Suppressor macrophage treated with lipopolysaccharide for 4 hours (primary cell): ENCODE measurements around the gene CMIP.

Source experiments
- DNase-seq: peaks from one replicate; pipeline ENCODE4 v3.0.0-alpha.2; 2020

The CMIP gene

DNA sequence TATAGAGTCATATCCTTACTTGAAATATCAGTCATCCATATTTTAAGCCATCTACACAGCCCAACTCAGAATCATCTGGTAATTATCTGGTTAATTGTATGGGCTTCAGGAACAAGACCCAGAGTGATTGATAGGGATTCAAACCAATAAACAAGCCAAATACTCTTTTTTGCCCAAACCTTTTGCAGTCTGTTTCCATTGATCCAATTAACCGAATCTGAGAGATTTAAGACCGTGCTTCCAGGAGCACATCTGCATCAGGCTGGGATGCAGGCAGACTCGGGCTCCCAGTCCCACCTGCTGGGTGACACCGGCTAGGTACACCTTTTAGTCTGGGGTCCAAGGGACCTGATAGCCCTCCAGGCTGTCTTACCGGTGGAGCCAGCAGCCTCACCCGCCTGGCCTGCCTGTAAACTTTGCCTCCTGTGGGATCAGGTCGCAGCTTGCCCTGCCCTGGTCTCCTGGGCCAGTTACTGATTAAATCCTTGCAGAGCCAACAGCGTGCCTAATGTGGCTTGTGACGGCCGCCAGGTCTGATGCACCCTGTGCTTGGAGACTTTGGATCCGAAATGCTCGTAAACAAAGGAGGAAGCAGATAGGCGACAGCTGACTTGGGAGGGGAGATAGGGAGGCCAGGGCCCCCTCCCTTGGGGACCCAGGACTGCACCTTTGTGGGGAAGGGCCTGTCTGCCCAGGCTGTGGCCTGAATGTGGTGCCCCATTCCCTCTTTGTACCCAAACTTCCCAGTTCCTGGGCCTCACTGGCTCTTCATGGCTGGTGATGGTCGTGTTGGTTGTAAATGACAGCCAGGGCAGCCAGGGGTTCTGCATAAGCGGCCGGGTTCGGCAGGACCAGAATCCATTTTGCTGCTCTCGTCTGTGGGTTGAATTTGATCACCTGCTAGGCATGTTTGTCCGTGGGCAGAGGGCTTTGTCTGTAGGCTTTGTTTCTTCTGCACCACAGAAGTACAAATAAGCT, 3.8 kb downstream of the CMIP start:
- DNase-seq: no peak

GRCh38 chr16:81449241-81449640, 4.6 kb downstream of the CMIP start:
- no peak for DNase-seq

DNA sequence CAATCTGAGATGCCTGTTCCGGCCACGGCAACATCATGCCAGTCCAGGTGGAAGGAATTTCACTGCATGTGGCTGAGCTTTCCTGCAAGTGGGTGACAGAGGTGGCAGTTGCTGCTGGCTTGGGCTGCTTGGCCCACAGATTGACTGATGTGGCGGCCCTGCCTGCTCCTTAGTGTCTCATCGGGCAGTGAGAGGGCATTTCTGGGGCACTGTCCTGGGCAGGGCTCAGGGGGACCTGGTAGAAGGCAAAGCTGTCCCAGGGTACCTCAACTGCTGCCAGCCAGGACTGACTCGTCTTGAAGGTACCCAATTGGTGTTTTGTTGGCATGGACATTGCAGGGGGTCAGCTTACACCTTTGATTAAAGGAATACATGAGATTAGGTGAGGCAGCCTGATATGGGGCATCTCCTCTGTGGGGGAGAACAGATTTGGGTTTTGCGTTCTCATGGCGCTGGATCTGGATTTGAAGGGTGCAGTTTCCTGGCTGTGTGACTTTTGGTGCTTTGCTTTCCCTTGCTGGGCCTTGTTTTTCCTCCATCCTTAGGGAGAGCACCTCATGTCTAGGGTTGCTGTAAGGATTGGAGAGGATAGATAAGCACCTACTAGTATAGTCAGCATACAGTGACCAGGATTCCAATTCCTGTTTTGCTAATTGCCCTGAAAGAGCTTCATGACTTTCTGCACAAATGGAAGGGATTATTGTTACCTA, 5.4 kb downstream of the CMIP start:
- no peak for DNase-seq

DNA sequence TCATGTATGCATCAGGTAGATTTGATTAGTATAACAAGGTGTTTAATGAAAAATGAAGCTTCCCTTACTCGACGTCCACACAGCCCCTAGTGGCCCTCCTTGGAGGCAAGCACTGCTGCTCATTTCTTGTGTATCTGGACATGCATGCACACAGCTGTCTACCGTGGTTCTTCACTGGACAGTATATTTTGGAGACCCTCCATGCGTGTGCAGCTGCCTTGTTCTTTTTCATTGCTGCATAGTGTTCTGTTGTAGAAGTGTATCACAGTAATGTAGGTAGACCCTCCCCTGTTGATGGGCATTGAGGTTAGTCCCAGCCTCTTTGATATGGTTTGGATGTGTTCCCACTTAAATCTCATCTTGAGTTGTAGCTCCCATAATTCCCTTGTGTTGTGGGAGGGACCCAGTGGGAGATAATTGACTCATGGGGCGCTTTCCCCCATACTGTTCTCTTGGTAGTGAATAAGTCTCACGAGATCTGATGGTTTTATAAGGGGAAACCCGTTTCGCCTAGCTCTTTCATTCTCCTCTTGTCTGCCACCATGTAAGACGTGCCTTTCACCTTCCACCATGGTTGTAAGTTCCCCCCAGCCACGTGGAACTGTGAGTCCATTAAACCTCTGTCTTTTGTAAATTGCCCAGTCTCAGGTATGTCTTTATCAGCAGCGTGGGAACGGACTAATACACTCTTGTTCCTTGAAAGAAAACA, 6.3 kb downstream of the CMIP start:
- DNase-seq: no peak

DNA sequence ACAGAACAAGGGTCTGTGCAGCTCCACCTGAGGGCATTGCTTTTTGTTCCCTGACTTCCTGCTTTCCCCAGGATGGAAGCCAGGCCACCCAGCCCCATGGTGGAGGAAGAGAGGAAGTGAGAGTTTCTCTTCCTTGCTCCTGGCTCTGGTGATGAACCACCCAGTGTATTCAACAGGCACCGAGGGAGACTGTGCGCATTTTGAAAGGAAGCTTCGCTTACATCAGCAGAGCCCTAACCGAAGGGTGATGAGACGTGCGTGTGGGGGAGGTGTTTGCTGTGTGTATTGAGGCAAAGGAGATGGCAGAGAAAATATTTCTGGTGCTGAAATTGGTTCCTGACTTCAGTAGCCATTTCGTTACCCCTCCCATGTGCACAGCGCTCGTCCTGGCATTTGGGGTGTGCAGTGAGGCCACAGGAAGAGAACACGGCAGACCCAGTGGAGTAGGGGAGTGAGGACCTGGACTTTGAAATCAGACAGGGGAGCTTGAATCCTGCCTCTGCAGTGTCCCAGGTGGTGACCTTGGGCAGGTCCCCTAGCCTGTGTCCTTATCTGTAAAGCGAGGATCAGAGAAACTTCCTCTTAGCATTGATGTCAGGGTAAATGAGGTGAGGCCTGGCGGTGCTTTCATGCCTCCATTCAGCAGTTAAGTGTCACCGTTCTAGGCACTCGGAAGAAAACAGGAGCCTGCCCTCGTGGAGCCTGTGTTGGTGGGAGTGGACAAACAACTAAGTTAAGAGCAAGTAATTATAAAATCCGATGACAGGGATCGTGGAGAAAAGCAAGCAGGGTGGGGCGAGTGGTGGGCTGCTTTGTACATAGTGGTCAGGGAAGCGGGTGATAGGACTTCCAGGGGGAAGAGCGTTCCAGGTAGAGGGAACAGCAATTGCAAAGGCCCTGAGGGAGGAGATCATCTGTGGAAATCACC, 7.4 kb downstream of the CMIP start:
- peak; percentile 95 for DNase-seq

GRCh38 chr16:81453091-81453728, 8.6 kb downstream of the CMIP start:
- no peak for DNase-seq

DNA sequence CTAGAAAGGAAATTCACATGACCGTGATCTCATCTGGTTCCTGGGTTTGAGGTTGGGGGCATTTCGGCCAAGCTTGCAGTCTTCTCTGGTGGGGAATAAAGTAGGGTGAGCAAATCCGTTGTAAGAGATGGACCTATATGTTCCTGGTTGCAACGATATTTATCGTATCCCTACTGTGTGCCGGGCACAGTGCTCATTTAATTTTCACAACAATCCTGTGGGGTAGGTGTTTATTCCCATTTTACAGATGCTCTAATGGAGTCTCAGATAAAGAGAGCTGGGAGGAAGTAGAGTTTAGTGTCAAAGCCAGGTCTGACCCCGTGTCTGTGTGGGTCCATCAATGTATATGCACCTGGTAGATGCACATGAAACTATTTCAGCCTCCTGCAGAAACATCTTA, 9.4 kb downstream of the CMIP start:
- no peak for DNase-seq

DNA sequence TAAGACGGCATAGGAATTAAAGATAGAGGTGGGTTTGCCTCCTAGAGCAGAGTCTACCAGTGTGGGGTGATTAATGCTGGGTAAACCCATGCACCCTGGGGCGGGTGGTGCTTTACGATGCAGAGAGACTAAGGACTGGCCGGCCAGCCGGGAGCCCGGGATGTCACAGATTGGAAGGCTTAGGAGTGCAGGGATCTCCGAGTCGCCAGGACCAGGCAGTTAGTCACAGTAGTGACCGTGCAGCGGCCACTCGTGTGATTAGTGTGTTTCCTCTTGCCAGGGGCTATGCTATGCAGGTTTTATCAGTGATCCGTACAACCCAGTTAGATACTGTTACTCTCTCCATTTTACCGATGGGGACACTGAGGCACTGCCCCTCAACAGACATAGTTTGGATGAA, 10.4 kb downstream of the CMIP start:
- no peak for DNase-seq

GRCh38 chr16:81455720-81456494, 11.3 kb downstream of the CMIP start:
- no peak for DNase-seq

DNA sequence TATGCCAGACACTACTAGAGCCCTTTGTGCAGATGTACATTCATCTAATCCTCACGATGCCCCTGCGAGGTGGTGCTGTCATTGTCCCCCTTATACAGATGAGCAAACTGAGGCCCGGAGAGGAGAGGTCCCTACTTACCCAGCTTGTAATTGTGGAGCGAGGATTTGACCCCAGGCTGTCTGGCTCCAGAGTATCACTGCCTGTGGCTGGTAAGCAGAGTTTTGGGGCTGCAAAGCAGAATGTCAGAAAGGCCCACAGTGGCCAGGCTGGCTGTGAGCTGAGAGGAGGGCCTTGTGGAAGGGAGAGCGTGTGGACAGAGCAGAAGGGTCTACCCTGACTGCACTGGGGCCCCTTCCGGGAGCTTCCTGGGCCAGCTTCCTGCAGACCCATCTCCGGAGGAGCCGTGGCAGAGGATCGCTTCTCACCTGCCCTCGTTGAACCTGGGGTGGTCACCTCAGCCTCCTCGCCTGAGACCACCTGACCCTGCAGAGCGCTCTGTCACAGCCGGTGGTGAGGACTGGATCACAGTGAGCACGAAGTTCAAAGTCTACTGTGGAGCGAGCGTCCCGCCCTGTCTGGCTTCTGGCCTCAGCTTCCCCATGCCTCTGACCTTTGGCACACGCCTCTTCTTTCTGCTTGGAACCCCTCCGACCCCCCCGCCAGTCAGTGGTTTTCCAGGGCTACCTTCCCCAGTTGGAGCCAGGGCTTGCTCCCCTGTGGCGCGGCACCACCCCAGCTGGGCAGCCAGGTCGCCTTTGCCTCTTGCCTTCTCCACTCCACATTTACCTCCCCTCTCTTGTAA, 12.1 kb downstream of the CMIP start:
- DNase-seq: no peak

GRCh38 chr16:81457326-81458133, 12.9 kb downstream of the CMIP start:
- peak; percentile 78 for DNase-seq

GRCh38 chr16:81458149-81458669, 13.6 kb downstream of the CMIP start:
- DNase-seq: no peak

- no peak for DNase-seq
Observed at GRCh38 chr16:81458827-81459598, 14.4 kb downstream of the CMIP start.

GRCh38 chr16:81460075-81460474, 15.5 kb downstream of the CMIP start:
- DNase-seq: no peak

DNA sequence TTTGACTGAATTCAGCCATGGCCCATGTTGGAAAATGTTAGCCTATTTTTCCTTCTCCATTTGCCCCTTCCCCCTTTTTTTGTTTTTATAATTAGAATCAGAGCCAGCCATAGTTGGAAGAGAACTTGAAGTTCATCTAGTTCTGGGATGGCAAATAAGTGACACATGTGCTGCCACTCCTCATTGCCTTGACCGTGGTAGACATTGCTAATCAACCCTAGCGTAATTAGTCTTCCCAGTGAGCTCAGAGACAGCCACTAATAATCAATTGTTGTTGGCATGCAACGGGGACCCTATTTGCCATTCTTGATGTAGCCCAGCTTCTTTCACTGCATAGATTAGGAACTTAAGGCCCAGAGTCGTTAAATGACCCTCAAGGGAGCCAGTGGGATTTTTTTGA, 16.6 kb downstream of the CMIP start:
- DNase-seq: no peak

DNA sequence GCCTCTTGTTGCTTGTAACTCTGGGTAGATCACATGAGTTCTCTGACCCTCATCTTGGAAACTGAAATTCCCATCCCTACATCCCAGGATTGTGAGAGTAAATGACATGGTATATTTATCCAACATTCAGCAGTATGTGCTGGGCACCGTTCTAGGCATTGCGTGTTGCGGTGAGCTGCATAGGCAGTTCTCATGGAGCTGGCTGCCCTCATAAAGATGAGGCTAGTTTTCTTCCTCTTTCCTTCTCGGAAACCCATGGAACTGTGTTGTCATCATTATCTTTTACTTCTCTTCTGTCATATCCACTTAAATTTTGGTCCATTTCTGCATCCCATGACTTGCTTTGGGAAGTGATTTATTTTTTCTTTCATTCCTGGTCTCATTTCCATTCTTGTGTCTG, 17.2 kb downstream of the CMIP start:
- DNase-seq: peak; percentile 91

DNA sequence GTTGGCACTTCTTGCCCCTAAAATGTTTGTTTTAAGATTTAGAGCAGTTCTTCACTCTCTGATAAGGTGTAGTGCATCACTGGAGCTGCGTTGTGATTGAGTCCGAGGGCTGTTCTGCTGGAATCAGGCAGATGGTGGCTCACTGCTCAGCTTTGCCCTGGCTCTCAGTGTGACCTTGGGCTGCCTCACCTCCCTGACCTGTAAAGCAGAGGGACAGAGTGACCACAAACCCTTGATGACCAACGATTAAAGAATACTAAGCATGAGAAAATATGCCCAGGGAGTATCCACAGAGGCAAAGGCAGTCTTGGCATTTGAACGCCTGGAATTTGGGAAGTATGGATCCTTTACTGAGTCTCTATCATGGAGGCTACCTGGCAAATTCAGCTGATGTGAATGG, 18.1 kb downstream of the CMIP start:
- DNase-seq: no peak

GRCh38 chr16:81463296-81463890, 18.8 kb downstream of the CMIP start:
- no peak for DNase-seq
